K562 (cell line): ENCODE measurements around the gene TMEM30A. TPM values are rescaled to one million over a fixed set of nuclear protein-coding genes. Genes with fewer than 3 reads are reported as not detected.
A peak's percentile ranks its signal among the peaks of the same experiment; 100 is the strongest.

Experiments used
- BCL6 ChIP-seq: fragments of 250-450 bp; sonication (Bioruptor Pico); IDR thresholded peaks from 2 replicates; pipeline ENCODE4 v1.4.0; 2020
- BRF1 ChIP-seq: IDR thresholded peaks from 3 replicates; pipeline ENCODE4 v1.6.1; 2011; ENCODE audit warnings: borderline replicate concordance, mild to moderate bottlenecking; ENCODE audit not compliant: insufficient read length; ENCODE audit errors: extremely low read depth
- CBX1 ChIP-seq: sonication (generic); IDR thresholded peaks from 2 replicates; pipeline ENCODE4 v1.6.1; 2016; ENCODE audit warnings: antibody characterized with exemption, low read depth, mild to moderate bottlenecking
- CEBPB ChIP-seq: fragments of 450-650 bp; IDR thresholded peaks from 2 replicates; pipeline ENCODE4 v1.6.1; 2016; ENCODE audit warnings: missing genetic modification characterization, missing compliant biosample characterization
- ELF2 ChIP-seq: fragments of 250-450 bp; sonication (Bioruptor Pico); IDR thresholded peaks from 2 replicates; pipeline ENCODE4 v1.5.0; 2021; ENCODE audit warnings: mild to moderate bottlenecking
- EP400 ChIP-seq: fragments of 450-650 bp; IDR thresholded peaks from 2 replicates; pipeline ENCODE4 v1.6.1; 2017; ENCODE audit warnings: antibody characterized with exemption, mild to moderate bottlenecking, moderate library complexity
- ETV5 ChIP-seq: sonication (generic); formaldehyde crosslinking; IDR thresholded peaks from 2 replicates; pipeline ENCODE4 v1.4.0; 2020; ENCODE audit warnings: low read depth, mild to moderate bottlenecking, missing genetic modification reagents
- HDGF ChIP-seq: fragments of 450-650 bp; IDR thresholded peaks from 2 replicates; pipeline ENCODE4 v1.6.1; 2016
- ILK ChIP-seq: fragments of 450-650 bp; IDR thresholded peaks from 2 replicates; pipeline ENCODE4 v1.6.1; 2016; ENCODE audit warnings: missing genetic modification characterization, low read depth, mild to moderate bottlenecking, missing compliant biosample characterization, moderate library complexity, borderline replicate concordance
- SUPT5H ChIP-seq: fragments of 450-650 bp; IDR thresholded peaks from 2 replicates; pipeline ENCODE4 v1.6.1; 2016
- ZNF668 ChIP-seq: fragments of 250-450 bp; sonication (Bioruptor Pico); IDR thresholded peaks from 2 replicates; pipeline ENCODE4 v1.8.0; 2022; ENCODE audit warnings: mild to moderate bottlenecking, inconsistent platforms
- polyA plus RNA-seq, 8 experiments: library from polyadenylated mRNA; depleted of rRNA in 4 of 8; stranded (reverse) in 5 of 8; unstranded in 3 of 8; fragments of >200 nt; fragmentation: Nextera tagmentation in 2 of 8; fragmentation: Illumina TruSeq in 1 of 8; extraction: Ambion mirVana in 2 of 8; extraction: Trizol in 1 of 8; gene quantifications; 2 replicates each; pipeline versions ENCODE4 v1.2.1 to v1.2.3, GENCODE V29; 2011 to 2014; ENCODE audit warnings: inconsistent platforms in 1 of 8, missing spikeins in 1 of 8
- total RNA-seq, 7 experiments: library from RNA; depleted of rRNA in 6 of 7; stranded (reverse); fragments of >200 nt in 6 of 7; fragmentation: Illumina TruSeq in 2 of 7; extraction: Trizol in 2 of 7; gene quantifications; 2 replicates each; pipeline versions ENCODE4 v1.2.1 to v1.2.3, GENCODE V29; 2011 to 2021; ENCODE audit warnings: low replicate concordance in 1 of 7
- TF ChIP-seq, protein P1 (sequence below): fragments of 450-650 bp; IDR thresholded peaks from 2 replicates; pipeline ENCODE4 v1.6.1; 2016; ENCODE audit warnings: mild to moderate bottlenecking, moderate library complexity
- TF ChIP-seq, protein P2 (sequence below): sonication (generic); formaldehyde crosslinking; IDR thresholded peaks from 2 replicates; pipeline ENCODE4 v1.5.0; 2020; ENCODE audit warnings: missing genetic modification reagents
- TF ChIP-seq, protein P3 (sequence below): fragments of 450-650 bp; formaldehyde crosslinking; IDR thresholded peaks from 2 replicates; pipeline ENCODE4 v1.4.0; 2022; ENCODE audit warnings: missing genetic modification characterization

TMEM30A gene
- total and polyA plus RNA-seq, 9 of the 15 experiments (the other 6 are each of a cell fraction or from before 2014, with no cell fraction given) = 6.5 to 31.2 (median 16.3) TPM

DNA sequence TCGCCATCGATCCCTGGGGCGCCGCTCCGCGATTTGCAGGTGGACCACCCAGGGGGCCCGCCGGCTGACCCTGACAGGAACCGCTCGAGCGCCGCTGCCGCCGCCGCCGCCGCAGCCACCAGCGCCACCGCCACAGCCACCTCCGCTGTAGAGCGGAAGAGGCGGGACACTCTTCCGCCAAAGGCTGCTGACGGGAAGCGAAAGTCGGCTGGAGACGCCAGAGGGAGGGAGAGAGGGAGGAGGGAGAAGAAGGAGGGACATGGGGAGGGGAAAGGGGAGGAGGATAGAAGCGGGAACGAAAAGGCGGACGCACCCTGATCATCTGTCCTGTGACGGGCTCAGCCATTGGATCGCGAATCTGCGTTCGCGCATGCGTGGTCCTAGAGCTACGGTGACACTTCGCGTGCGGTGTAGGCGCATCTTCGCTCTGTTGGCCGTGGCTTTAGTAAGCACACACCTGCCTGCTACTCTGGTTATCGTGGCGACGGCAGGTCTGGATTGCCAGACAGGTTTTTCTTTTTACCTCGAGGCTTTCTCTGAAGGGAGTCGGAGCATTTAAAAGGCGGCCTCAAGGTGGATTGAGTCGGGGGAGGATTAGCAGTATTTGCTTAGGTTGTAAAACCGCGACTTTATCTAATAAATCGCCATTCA lies at the start of gene TMEM30A (continued):
- TF ChIP-seq, protein P1, sequence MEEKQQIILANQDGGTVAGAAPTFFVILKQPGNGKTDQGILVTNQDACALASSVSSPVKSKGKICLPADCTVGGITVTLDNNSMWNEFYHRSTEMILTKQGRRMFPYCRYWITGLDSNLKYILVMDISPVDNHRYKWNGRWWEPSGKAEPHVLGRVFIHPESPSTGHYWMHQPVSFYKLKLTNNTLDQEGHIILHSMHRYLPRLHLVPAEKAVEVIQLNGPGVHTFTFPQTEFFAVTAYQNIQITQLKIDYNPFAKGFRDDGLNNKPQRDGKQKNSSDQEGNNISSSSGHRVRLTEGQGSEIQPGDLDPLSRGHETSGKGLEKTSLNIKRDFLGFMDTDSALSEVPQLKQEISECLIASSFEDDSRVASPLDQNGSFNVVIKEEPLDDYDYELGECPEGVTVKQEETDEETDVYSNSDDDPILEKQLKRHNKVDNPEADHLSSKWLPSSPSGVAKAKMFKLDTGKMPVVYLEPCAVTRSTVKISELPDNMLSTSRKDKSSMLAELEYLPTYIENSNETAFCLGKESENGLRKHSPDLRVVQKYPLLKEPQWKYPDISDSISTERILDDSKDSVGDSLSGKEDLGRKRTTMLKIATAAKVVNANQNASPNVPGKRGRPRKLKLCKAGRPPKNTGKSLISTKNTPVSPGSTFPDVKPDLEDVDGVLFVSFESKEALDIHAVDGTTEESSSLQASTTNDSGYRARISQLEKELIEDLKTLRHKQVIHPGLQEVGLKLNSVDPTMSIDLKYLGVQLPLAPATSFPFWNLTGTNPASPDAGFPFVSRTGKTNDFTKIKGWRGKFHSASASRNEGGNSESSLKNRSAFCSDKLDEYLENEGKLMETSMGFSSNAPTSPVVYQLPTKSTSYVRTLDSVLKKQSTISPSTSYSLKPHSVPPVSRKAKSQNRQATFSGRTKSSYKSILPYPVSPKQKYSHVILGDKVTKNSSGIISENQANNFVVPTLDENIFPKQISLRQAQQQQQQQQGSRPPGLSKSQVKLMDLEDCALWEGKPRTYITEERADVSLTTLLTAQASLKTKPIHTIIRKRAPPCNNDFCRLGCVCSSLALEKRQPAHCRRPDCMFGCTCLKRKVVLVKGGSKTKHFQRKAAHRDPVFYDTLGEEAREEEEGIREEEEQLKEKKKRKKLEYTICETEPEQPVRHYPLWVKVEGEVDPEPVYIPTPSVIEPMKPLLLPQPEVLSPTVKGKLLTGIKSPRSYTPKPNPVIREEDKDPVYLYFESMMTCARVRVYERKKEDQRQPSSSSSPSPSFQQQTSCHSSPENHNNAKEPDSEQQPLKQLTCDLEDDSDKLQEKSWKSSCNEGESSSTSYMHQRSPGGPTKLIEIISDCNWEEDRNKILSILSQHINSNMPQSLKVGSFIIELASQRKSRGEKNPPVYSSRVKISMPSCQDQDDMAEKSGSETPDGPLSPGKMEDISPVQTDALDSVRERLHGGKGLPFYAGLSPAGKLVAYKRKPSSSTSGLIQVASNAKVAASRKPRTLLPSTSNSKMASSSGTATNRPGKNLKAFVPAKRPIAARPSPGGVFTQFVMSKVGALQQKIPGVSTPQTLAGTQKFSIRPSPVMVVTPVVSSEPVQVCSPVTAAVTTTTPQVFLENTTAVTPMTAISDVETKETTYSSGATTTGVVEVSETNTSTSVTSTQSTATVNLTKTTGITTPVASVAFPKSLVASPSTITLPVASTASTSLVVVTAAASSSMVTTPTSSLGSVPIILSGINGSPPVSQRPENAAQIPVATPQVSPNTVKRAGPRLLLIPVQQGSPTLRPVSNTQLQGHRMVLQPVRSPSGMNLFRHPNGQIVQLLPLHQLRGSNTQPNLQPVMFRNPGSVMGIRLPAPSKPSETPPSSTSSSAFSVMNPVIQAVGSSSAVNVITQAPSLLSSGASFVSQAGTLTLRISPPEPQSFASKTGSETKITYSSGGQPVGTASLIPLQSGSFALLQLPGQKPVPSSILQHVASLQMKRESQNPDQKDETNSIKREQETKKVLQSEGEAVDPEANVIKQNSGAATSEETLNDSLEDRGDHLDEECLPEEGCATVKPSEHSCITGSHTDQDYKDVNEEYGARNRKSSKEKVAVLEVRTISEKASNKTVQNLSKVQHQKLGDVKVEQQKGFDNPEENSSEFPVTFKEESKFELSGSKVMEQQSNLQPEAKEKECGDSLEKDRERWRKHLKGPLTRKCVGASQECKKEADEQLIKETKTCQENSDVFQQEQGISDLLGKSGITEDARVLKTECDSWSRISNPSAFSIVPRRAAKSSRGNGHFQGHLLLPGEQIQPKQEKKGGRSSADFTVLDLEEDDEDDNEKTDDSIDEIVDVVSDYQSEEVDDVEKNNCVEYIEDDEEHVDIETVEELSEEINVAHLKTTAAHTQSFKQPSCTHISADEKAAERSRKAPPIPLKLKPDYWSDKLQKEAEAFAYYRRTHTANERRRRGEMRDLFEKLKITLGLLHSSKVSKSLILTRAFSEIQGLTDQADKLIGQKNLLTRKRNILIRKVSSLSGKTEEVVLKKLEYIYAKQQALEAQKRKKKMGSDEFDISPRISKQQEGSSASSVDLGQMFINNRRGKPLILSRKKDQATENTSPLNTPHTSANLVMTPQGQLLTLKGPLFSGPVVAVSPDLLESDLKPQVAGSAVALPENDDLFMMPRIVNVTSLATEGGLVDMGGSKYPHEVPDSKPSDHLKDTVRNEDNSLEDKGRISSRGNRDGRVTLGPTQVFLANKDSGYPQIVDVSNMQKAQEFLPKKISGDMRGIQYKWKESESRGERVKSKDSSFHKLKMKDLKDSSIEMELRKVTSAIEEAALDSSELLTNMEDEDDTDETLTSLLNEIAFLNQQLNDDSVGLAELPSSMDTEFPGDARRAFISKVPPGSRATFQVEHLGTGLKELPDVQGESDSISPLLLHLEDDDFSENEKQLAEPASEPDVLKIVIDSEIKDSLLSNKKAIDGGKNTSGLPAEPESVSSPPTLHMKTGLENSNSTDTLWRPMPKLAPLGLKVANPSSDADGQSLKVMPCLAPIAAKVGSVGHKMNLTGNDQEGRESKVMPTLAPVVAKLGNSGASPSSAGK = peak; percentile 86
- TF ChIP-seq BCL6 (no peak), CBX1 (no peak), ILK (no peak), ZNF668 (CRISPR knock-in tag) (no peak), ETV5 (CRISPR knock-in tag) (no peak), CEBPB (tag) (no peak), HDGF (peak; percentile 96), EP400 (peak; percentile 65), ELF2 (CRISPR knock-in tag) (no peak), SUPT5H (peak; percentile 85), BRF1 (no peak)
- TF ChIP-seq, protein P2, sequence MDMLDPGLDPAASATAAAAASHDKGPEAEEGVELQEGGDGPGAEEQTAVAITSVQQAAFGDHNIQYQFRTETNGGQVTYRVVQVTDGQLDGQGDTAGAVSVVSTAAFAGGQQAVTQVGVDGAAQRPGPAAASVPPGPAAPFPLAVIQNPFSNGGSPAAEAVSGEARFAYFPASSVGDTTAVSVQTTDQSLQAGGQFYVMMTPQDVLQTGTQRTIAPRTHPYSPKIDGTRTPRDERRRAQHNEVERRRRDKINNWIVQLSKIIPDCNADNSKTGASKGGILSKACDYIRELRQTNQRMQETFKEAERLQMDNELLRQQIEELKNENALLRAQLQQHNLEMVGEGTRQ = peak; percentile 82
- TF ChIP-seq, protein P3, sequence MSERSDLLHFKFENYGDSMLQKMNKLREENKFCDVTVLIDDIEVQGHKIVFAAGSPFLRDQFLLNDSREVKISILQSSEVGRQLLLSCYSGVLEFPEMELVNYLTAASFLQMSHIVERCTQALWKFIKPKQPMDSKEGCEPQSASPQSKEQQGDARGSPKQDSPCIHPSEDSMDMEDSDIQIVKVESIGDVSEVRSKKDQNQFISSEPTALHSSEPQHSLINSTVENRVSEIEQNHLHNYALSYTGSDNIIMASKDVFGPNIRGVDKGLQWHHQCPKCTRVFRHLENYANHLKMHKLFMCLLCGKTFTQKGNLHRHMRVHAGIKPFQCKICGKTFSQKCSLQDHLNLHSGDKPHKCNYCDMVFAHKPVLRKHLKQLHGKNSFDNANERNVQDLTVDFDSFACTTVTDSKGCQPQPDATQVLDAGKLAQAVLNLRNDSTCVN (CRISPR knock-in tag) = no peak
